Fibroblast of the aortic adventitia (primary cell): ENCODE measurements around the gene SNX10. TPM values are rescaled to one million over a fixed set of nuclear protein-coding genes. Genes with fewer than 3 reads are reported as not detected.

ENCODE experiments used
- DNase-seq: peaks from one replicate; pipeline ENCODE4 v3.0.0-alpha.2; 2010; ENCODE audit warnings: low read depth
- H3K4me3 ChIP-seq: 2 replicates; pipeline ENCODE4 v1.5.1; 2011; ENCODE audit warnings: low read depth, mild to moderate bottlenecking, control low read depth, low read length, moderate library complexity
- CTCF ChIP-seq: IDR thresholded peaks from 2 replicates; pipeline ENCODE4 v1.5.1; 2011; ENCODE audit warnings: mild to moderate bottlenecking, low read length, control low read depth, inconsistent platforms; ENCODE audit not compliant: insufficient read depth
- total RNA-seq: library from RNA; depleted of rRNA; stranded (reverse); fragments of >200 nt; gene quantifications from 2 replicates; pipeline ENCODE4 v1.2.3, GENCODE V29; 2012; ENCODE audit warnings: low replicate concordance

The SNX10 gene
- total RNA-seq, 1 donor = 0.09 TPM

- no peak for DNase-seq
- H3K4me3 ChIP-seq = no peak overlapping the region
- no peak for TF ChIP-seq CTCF
These were observed 6.9 kb downstream of the SNX10 start for GRCh38 chr7:26298472-26299058.

DNA sequence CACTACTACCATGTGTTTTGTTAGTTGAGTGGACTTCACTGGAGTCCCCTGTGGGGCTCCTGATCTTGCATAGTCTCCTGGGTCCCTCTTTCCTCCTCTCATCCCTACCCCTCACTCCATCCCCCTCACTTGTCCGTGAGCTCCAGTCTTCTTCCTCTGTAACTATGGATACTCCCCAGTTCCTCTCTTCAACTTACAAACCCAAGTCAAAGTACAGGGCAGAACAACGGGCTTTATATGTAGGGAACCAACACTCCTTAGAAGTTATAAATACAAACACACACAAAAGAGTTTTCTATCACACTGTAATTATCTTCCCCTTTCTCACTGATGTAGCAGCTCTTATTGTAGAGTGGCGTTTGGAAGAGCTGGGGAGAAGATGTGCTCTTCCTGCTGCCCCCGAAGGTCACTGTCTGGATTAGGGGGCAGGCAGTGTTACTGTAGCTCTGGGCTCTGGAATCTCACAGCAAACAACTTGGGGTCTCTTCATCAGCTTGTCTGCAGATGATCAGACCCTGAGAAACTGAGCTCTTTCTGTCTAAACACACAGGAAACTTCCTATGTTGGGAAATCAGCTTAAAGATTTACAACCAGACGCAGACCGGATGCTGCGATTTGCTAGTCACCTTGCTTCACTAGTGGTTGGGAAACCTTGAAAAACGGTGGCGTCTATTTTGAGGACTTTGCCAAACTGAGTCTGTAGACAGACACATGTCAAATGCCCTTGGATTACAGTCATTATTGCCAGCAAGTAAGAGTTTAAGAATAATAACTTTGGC is 13.6 kb downstream of the SNX10 start:
- no peak overlapping the region for H3K4me3 ChIP-seq
- no peak for TF ChIP-seq CTCF
- DNase-seq = no peak

- DNase-seq = no peak
- no peak overlapping the region for H3K4me3 ChIP-seq
- TF ChIP-seq CTCF = no peak
These were observed 14.4 kb downstream of the SNX10 start for GRCh38 chr7:26305869-26306665.

DNA sequence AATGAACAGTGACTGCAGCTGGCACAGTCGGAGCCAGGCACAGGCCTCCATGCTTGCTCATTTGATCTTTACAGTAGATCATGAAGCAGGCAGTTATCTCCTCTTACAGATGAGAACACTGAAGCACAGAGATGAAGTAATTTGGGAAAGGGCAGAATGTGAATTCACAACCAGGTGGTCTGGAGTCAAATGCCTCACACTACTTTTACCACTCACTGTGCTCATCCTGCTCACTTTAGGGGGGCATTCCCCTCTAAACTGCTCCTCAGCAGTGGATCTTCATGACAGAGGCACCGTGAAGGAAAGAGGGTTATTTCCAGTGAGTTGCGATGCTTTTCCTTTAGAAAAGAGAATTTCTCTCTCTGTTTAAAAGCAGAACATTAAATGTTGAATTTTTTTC is 15.1 kb downstream of the SNX10 start:
- no peak for TF ChIP-seq CTCF
- H3K4me3 ChIP-seq = no peak overlapping the region
- DNase-seq = no peak

GRCh38 chr7:26307226-26307625 is 15.6 kb downstream of the SNX10 start:
- DNase-seq = peak; percentile 1
- no peak for TF ChIP-seq CTCF
- no peak overlapping the region for H3K4me3 ChIP-seq

DNA sequence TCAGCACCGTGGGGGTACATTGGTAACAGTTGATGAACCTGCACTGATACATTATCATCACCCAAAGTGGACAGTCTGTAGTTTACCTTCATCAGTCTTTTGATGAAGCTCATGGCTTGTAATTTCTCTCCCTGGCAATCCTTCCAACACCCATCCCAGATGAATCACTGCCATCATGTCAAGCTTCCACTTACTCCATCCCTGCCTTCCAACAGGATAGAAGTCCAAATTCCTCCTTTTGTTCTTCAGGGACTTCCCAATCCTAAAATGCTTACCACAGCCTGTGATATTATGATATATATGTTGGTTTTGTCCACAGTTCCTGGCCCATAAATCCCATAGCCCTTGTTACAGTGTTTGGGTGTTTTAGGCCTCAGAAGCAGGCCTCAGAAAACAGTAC is 16.1 kb downstream of the SNX10 start:
- no peak for TF ChIP-seq CTCF
- DNase-seq = no peak
- H3K4me3 ChIP-seq = no peak overlapping the region
